ENCODE data around the gene UBE3A. TPM values are rescaled to one million over a fixed set of nuclear protein-coding genes. Genes with fewer than 3 reads are reported as not detected.

Gene UBE3A
- total RNA-seq, 2 donors from 2014 or later = 61.1 to 79.8 TPM

GRCh38 chr15:25445412-25445811 lies 6.6 kb upstream of the UBE3A start:
- Histone ChIP-seq H3K36me3 (no peaks in the 10 kb centered on the region), H3K27ac (no peak overlapping the region), H3K4me3 (no peak overlapping the region), H3K27me3 (replicated peaks; ENCODE audit: insufficient read depth) (no peaks in the 10 kb centered on the region), H3K9me3 (no peaks in the 10 kb centered on the region), H3K4me1 (replicated peaks) (no peaks in the 10 kb centered on the region)
- 92% methylated on average over 4 of the region's 4 CpGs for WGBS
- intact Hi-C loops (cut with DNase I) = no loop called here
- no peak for DNase-seq (ENCODE audit: low spot score)
- TF ChIP-seq POLR2A (IDR thresholded peaks at IDR 0.05) (no peak), CTCF (IDR thresholded peaks at IDR 0.05) (no peak)

DNA sequence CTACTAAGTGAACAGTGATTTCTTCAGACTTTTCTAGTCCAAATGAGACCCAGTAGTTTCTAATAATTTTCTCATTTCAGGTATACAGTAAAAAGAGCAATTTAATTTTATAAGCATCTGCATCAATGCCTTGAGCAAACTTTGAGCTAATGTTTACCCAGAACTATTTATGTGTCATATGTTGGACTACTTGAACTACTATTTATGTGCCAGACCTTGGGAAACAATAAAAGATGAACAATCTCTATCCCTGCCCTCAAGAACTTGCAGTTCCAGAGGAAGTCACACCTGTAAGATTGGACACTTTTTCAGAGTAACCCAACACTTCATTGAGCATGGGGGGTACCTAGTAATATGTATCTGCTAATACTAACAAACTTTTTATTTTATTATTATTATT lies 2.3 kb upstream of the UBE3A start:
- no peaks in the 10 kb centered on the region for H3K36me3 ChIP-seq

GRCh38 chr15:25439369-25439836 lies 579 bp upstream of the UBE3A start:
- TF ChIP-seq POLR2A (IDR thresholded peaks at IDR 0.05) (no peak), CTCF (IDR thresholded peaks at IDR 0.05) (no peak), POLR2AphosphoS5 (IDR thresholded peaks at IDR 0.05) (no peak)
- intact Hi-C loops (cut with DNase I) = loop anchor here (5.0 to 10.0 kb wide), 3 partner anchors 92 to 482 kb away; no protein-coding TSS in a partner anchor
- H3K27ac ChIP-seq = peak overlapping the region; percentile 95 to 99
- peak overlapping the region; percentile 93 to 100 for H3K4me3 ChIP-seq
- DNase-seq (ENCODE audit: low spot score) = peak; percentile 28
- no peaks in the 10 kb centered on the region for H3K9me3 ChIP-seq
- H3K27me3 ChIP-seq (replicated peaks; ENCODE audit: insufficient read depth) = no peaks in the 10 kb centered on the region
- WGBS = 4% methylated on average over 14 of the region's 14 CpGs
- H3K4me1 ChIP-seq (replicated peaks) = no peaks in the 10 kb centered on the region
- no peaks in the 10 kb centered on the region for H3K36me3 ChIP-seq

More for the DNA sequence above, 2.3 kb upstream of the UBE3A start:
- no peaks in the 10 kb centered on the region for H3K9me3 ChIP-seq
- intact Hi-C loops (cut with DNase I) = no loop called here
- no peak overlapping the region for H3K27ac ChIP-seq
- DNase-seq (ENCODE audit: low spot score) = no peak
- H3K4me3 ChIP-seq = no peak overlapping the region
- no peaks in the 10 kb centered on the region for H3K4me1 ChIP-seq (replicated peaks)
- no peaks in the 10 kb centered on the region for H3K27me3 ChIP-seq (replicated peaks; ENCODE audit: insufficient read depth)
- no peak for TF ChIP-seq CTCF (IDR thresholded peaks at IDR 0.05)
- TF ChIP-seq POLR2AphosphoS5 (IDR thresholded peaks at IDR 0.05) = no peak
- no peak for TF ChIP-seq POLR2A (IDR thresholded peaks at IDR 0.05)

- Histone ChIP-seq H3K27me3 (replicated peaks; ENCODE audit: insufficient read depth) (no peaks in the 10 kb centered on the region), H3K4me3 (peak overlapping the region; percentile 93 to 100), H3K36me3 (no peaks in the 10 kb centered on the region), H3K9me3 (no peaks in the 10 kb centered on the region), H3K27ac (peak overlapping the region; percentile 95 to 99), H3K4me1 (replicated peaks) (no peaks in the 10 kb centered on the region)
- WGBS = under 1% methylated on average over 38 of the region's 67 CpGs
- DNase-seq (ENCODE audit: low spot score) = peak; percentile 27
- peak; percentile 8 for TF ChIP-seq POLR2A (IDR thresholded peaks at IDR 0.05)
- TF ChIP-seq POLR2AphosphoS5 (IDR thresholded peaks at IDR 0.05) = no peak
- peak in 3 of 4 experiments; percentile 43 to 45 (median 44) for TF ChIP-seq CTCF (IDR thresholded peaks at IDR 0.05)
- intact Hi-C loops (cut with DNase I) = loop anchor here (5.0 to 10.0 kb wide), 3 partner anchors 91 to 481 kb away; no protein-coding TSS in a partner anchor
These were observed 835 bp downstream of the UBE3A start for GRCh38 chr15:25437777-25438600.

DNA sequence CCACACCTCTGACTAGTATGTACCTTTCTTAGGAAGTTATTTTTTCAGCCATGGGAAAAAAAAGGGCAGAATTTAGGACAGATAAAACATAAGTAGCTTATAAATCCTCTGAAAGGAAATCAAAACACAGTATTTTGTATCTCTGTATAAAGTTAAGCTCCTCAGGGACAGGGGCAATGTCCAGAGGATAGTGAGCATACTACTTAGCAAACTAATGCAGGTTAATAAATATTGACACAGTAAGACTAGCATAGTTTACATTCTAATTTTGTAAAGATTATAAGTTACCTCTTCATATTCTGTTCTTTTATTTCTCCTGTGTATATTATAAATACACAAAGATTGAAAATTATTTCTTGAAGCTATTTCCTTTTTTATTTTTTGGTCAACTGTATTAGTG lies 2.1 kb downstream of the UBE3A start:
- DNase-seq (ENCODE audit: low spot score) = no peak
- H3K27me3 ChIP-seq (replicated peaks; ENCODE audit: insufficient read depth) = no peaks in the 10 kb centered on the region
- intact Hi-C loops (cut with DNase I) = loop anchor here (5.0 to 10.0 kb wide), 3 partner anchors 89 to 479 kb away; no protein-coding TSS in a partner anchor
- no peak overlapping the region for H3K27ac ChIP-seq
- no peak overlapping the region for H3K4me3 ChIP-seq
- no peaks in the 10 kb centered on the region for H3K4me1 ChIP-seq (replicated peaks)
- no peaks in the 10 kb centered on the region for H3K36me3 ChIP-seq
- H3K9me3 ChIP-seq = no peaks in the 10 kb centered on the region
- no peak for TF ChIP-seq CTCF (IDR thresholded peaks at IDR 0.05)
- TF ChIP-seq POLR2AphosphoS5 (IDR thresholded peaks at IDR 0.05) = no peak
- no peak for TF ChIP-seq POLR2A (IDR thresholded peaks at IDR 0.05)
